ENCODE measurements around the gene PLCB2.

Gene PLCB2

GRCh38 chr15:40248006-40248783 is 59.5 kb downstream of the PLCB2 start:
- DNase-seq, result peak; percentile 73 to 89

DNA sequence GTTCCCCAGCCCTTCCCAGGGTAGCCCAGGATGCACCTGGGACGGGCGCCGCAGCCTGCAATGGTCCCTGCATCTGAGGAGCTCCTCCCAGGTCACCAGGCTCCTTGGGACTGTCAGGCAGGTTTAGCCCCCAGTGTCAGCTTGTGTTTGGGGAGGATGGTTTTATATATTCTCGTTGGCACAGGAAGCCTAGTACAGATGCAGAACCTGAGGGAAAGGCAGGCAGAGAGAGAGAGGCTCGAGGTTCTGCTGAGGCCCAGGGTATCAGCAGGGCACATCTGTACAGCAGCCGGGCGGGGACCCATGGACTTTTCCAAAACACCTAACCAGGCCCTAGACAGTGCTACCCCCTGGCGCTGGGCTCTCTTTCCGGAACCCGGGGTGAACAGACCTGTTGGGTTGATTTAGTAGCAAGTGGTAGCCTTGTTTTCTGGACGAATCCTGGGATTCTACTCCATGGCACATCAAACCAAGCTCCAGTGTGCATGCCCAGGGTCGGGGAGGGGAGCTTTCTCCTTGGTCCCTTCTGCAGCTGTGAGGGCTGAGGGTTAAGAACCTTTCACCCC is 60.2 kb downstream of the PLCB2 start:
- no peak for DNase-seq

GRCh38 chr15:40246496-40247280 is 61.0 kb downstream of the PLCB2 start:
- no peak for DNase-seq

DNA sequence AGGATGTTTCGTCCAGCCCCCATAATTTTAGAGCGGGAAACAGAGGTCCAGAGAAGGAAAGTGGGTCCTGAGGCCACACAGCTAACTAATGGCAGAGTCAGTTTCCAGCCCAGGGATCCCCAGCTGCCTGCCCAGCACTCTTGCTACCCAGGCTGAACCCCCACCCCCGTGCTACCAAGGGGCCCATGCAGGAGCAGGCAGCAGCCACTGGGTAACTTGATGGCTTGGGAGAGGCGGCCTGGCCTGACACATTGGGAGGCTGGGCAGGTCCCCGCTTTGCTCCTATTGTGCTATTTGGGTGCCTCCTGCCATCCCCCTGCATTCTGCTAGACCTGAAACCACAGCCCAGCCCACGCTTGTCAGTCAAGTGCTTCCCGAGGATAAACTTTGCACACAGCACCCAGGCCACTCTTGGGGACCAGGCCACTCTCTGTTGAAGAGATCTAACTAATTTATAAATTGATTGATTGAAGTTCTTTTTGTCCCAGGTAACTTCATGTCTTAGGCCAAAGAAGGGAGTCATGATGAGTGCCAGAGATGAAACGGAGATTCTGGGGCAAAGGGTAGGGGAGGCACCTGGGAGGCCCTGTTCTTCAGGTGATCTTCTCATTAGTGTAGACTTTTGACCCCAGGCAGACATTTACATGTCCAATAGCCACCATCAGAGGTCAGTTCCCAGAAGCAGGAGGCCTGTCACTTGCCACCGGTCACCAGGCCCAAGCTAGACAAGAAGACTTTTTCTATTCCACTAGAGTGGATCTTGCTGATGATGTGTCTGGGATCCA is 61.9 kb downstream of the PLCB2 start:
- no peak for DNase-seq

DNA sequence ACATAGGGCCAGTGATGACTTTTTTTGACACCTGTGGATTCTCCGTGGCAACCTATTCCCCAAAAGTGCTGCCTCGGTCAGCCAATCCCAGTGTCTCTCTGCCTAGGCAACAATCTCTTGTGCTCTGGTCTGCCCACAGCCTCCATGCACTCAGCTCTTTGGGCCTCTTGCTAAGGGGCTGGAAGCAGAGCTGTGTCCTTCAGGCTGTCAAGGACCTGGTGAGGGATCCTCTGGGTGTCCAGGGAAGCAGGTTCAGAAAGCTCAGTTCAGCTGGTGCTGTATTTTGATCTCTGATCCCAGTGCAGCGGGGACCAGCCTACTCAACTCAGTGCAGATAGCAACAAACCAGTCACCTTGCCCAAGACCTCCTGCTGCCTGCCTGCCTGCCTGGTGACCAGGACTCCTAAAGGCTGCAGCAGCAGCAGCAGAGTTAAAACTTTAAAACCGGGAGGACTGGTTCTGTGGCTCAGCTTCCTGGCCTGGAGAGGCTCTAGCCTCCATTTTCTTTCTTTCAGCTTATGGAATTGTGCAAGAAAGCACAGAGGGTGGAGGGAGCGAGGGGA is 62.7 kb downstream of the PLCB2 start:
- no peak for DNase-seq

GRCh38 chr15:40243126-40243810 is 64.5 kb downstream of the PLCB2 start:
- DNase-seq, result no peak

DNA sequence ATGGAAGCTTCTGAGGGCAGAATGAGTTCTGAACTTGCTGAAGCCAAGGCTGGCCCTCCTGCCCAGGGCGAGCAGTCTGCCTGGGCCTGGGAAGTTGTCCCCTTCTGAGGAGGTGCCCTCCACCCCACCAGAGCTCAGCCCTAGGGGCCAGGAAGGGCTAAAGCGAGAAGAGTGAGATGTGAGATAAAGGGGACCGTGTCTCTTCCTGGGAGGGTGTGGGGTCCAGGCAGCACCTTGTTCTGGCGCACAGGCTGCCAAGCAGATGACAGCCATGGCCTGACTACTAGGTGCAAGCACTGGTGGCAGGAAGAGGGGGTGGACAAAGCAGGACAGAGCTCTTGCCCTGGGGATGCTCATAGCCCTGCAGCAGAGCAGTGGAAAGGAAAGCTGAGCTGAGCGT is 65.1 kb downstream of the PLCB2 start:
- DNase-seq, result no peak

DNA sequence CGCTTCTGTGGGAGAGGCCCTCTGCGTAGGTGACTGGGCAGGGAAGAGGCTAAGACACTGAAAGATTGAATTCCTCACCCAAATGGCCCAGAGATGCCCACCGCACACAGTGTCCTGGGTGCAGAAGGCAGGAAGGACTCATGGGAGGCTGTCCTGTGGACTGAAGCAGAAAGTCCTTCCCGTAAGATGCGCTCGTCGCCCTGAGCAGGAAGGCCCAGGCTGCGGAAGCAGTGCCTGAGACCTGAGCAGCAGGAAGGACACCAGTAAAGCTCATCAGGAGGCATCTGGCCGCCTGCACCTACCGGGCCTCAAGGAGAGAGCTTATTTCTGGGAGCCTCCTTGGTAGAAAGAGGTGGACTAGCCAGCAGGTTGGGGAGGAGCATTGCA is 65.5 kb downstream of the PLCB2 start:
- no peak for DNase-seq

- DNase-seq, result no peak
Observed at GRCh38 chr15:40241269-40242212, 66.2 kb downstream of the PLCB2 start.

GRCh38 chr15:40240619-40241221 is 67.0 kb downstream of the PLCB2 start:
- DNase-seq, result no peak

DNA sequence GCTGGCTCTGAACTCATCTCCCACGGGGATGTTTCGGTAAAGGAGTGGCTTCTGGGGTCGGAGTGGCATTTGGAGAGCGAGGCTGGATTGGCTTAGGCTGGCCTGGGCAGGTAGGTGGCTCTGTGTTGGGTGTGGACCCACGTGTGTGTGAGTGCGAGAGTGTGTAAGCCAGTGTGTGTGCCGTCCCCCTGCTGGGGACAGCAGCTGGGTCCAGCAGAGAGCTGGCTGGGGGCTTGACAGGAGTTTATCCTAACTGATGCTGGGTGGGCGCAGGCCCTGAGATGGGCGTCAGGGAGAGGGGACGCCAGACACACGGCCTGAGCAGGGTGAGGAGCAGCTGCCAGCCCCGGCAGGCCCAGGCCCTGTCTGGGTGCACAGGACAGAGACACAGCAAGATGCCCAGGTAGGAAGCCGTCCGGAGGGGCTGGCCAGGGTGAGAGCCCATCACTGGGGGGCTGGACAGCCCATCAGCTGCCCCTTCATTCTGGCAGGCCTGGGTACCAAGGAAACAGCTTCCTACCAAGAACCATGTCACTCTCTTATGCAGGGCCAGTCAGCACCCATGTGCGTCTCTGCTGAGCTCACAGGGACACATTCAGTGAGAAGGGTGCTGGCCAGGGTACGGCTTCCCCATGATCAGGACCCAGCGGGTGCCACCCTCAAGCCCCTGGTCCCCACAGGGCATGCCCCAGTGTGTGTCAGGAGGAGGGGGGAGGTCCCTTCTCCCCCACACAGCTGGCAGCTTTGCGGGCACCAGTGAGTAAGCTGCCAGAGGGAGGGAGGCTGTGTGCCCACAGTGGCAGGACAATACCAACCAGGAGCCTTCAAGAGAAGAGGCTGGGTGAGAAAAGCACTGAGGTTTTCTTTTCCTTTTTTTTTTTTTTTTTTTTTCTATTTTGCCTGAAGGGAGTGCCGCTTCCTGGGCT is 67.8 kb downstream of the PLCB2 start:
- DNase-seq, result no peak

DNA sequence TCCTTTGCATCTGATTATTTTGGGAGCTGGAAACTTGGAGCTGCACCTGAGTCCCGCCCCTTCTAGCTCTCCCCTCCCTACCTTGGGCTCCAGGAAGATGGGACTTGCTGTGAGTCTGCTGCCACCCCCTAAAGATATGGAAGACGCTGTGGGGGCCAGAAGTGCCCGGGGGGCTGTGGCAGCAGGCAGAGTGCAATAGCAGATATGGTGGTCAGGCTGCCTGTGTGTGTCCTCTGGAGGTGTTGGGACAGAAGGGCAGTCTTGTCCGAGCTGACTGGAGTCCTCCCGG is 68.4 kb downstream of the PLCB2 start:
- no peak for DNase-seq

DNA sequence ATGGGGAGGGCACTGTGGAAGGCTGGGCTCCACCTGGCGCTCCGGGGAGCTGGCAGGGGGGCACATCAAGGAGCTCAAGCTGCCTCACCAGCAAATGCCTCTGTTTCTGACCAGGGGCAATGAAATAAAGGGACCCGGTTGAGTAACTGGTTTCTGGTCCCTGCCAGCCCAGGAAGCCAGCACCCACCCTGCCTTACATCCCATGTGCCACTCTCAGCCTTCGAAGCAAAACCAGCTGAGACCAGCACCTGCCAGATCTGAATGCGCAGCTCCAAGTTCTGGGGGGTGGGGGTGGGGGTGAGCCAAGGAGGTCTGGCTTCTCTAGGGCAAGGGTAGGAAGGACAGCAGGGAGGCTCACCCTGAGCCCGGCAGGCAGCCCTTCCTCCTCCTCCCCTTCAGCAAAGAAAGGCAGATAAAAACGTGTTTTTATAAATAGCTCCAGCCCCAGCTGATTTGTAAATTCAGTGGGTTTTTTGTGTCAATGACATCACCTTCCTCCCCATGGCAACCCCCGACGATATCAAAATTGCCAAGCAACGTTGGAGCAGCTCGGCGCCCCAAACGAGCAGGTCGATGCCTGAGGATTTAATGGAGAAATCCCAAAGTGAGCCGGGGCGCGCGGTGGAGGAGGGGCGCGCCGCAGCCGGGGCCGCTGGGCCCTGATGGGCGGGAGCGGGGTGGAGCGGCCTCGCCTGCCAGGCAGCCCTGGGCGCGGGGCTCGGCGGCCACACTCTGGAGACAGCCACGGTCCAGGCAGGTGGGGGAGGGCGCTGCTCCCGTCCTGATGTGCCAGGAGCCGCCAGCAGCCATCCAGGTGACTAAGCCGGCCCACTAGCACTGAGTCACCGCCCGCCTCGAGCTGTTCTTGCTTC is 69.0 kb downstream of the PLCB2 start, which contains the start of gene PAK6:
Gene PAK6, plus strand, starts transcription at position 532 of the 872 bp plus-strand sequence. CDS start 25,723 bp downstream, outside the sequence.
- peak; percentile 9 to 54 for DNase-seq

All from NCI-H524 (cell line).